Measurements from ENCODE around the gene ABCC4.

Gene ABCC4

GRCh38 chr13:95304453-95304852, 3.2 kb upstream of the ABCC4 start:
- DNase-seq (ENCODE audit: extremely low spot score): no peak
- TF ChIP-seq CTBP1 (IDR thresholded peaks at IDR 0.05; ENCODE audit: borderline replicate concordance) (no peak), LEF1 (IDR thresholded peaks at IDR 0.05; ENCODE audit: borderline replicate concordance) (no peak), ZNF384 (IDR thresholded peaks at IDR 0.05) (no peak), ELF4 (IDR thresholded peaks at IDR 0.05) (no peak), HDGF (IDR thresholded peaks at IDR 0.05; ENCODE audit: borderline replicate concordance) (no peak), FOXA1 (IDR thresholded peaks at IDR 0.05) (no peak), FOXM1 (IDR thresholded peaks at IDR 0.05; ENCODE audit: borderline replicate concordance) (no peak)
- POLR2A ChIA-PET: no interaction called here
- CTCF ChIA-PET: interaction anchor here (0.6 kb wide), 1 partner anchor 76 kb away, joined by 8 read pairs; no protein-coding TSS in a partner anchor

GRCh38 chr13:95301968-95302393, 730 bp upstream of the ABCC4 start:
- TF ChIP-seq FOXK2 (IDR thresholded peaks at IDR 0.05) (no peak), TARDBP (IDR thresholded peaks at IDR 0.05) (no peak), SUZ12 (IDR thresholded peaks at IDR 0.05) (no peak), CTBP1 (IDR thresholded peaks at IDR 0.05; ENCODE audit: borderline replicate concordance) (no peak), L3MBTL2 (conservative IDR thresholded peaks at IDR 0.05) (peak; percentile 9; the same call in 1 of the 2 replicates)
- DNase-seq (ENCODE audit: extremely low spot score): peak; percentile 45
- POLR2A ChIA-PET: interaction anchor here (0.9 to 1.5 kb wide), 3 partner anchors 32 to 109 kb away, joined by 3 to 4 read pairs (median 3); no protein-coding TSS in a partner anchor
- CTCF ChIA-PET: interaction anchor here (0.9 to 1.3 kb wide), 4 partner anchors 26 to 112 kb away, joined by 3 to 4 read pairs (median 4); no protein-coding TSS in a partner anchor

- ChIA-PET POLR2A (interaction anchor here (0.9 to 1.5 kb wide), 3 partner anchors 31 to 108 kb away, joined by 3 to 4 read pairs (median 3); no protein-coding TSS in a partner anchor), CTCF (interaction anchor here (1.3 kb wide), 1 partner anchor 24 kb away, joined by 4 read pairs; no protein-coding TSS in a partner anchor)
- DNase-seq (ENCODE audit: extremely low spot score): peak; percentile 22
- no peak for TF ChIP-seq CTBP1 (IDR thresholded peaks at IDR 0.05; ENCODE audit: borderline replicate concordance)
- TF ChIP-seq ELF4 (IDR thresholded peaks at IDR 0.05): no peak
- no peak for TF ChIP-seq PKNOX1 (IDR thresholded peaks at IDR 0.05)
- no peak for TF ChIP-seq FOXK2 (IDR thresholded peaks at IDR 0.05)
- TF ChIP-seq HDGF (IDR thresholded peaks at IDR 0.05; ENCODE audit: borderline replicate concordance): no peak
- no peak for TF ChIP-seq NFRKB (IDR thresholded peaks at IDR 0.05)
- TF ChIP-seq SUZ12 (IDR thresholded peaks at IDR 0.05): no peak
- no peak for TF ChIP-seq BHLHE40 (IDR thresholded peaks at IDR 0.05; ENCODE audit: borderline replicate concordance)
- no peak for TF ChIP-seq ZNF384 (IDR thresholded peaks at IDR 0.05)
- no peak for TF ChIP-seq FOXA1 (IDR thresholded peaks at IDR 0.05)
- no peak for TF ChIP-seq ARNT (IDR thresholded peaks at IDR 0.05)
- TF ChIP-seq L3MBTL2 (conservative IDR thresholded peaks at IDR 0.05): no peak
- TF ChIP-seq TARDBP (IDR thresholded peaks at IDR 0.05): no peak
- no peak for TF ChIP-seq LEF1 (IDR thresholded peaks at IDR 0.05; ENCODE audit: borderline replicate concordance)
- TF ChIP-seq SP1 (IDR thresholded peaks at IDR 0.05): no peak
- no peak for TF ChIP-seq FOXM1 (IDR thresholded peaks at IDR 0.05; ENCODE audit: borderline replicate concordance)
Measured at GRCh38 chr13:95300625-95301182, 547 bp downstream of the ABCC4 start.

- no peak for TF ChIP-seq CTBP1 (IDR thresholded peaks at IDR 0.05; ENCODE audit: borderline replicate concordance)
- no peak for TF ChIP-seq ARNT (IDR thresholded peaks at IDR 0.05)
- no peak for TF ChIP-seq NFRKB (IDR thresholded peaks at IDR 0.05)
- no peak for TF ChIP-seq PKNOX1 (IDR thresholded peaks at IDR 0.05)
- TF ChIP-seq SP1 (IDR thresholded peaks at IDR 0.05): no peak
- no peak for TF ChIP-seq LEF1 (IDR thresholded peaks at IDR 0.05; ENCODE audit: borderline replicate concordance)
- TF ChIP-seq SUZ12 (IDR thresholded peaks at IDR 0.05): no peak
- TF ChIP-seq HDGF (IDR thresholded peaks at IDR 0.05; ENCODE audit: borderline replicate concordance): no peak
- no peak for TF ChIP-seq ELF4 (IDR thresholded peaks at IDR 0.05)
- no peak for TF ChIP-seq ZNF384 (IDR thresholded peaks at IDR 0.05)
- TF ChIP-seq FOXK2 (IDR thresholded peaks at IDR 0.05): no peak
- no peak for TF ChIP-seq FOXA1 (IDR thresholded peaks at IDR 0.05)
- no peak for TF ChIP-seq FOXM1 (IDR thresholded peaks at IDR 0.05; ENCODE audit: borderline replicate concordance)
- no peak for TF ChIP-seq TARDBP (IDR thresholded peaks at IDR 0.05)
- ChIA-PET CTCF (interaction anchor here (0.6 to 1.6 kb wide), 5 partner anchors 77 to 1108 kb away, joined by 3 read pairs; no protein-coding TSS in a partner anchor), POLR2A (no interaction called here)
- DNase-seq (ENCODE audit: extremely low spot score): no peak
Measured at GRCh38 chr13:95298971-95299621, 2.2 kb downstream of the ABCC4 start.

GRCh38 chr13:95298169-95298965, 2.9 kb downstream of the ABCC4 start:
- no peak for DNase-seq (ENCODE audit: extremely low spot score)
- no peak for TF ChIP-seq SP1 (IDR thresholded peaks at IDR 0.05)
- TF ChIP-seq HDGF (IDR thresholded peaks at IDR 0.05; ENCODE audit: borderline replicate concordance): no peak
- no peak for TF ChIP-seq CTBP1 (IDR thresholded peaks at IDR 0.05; ENCODE audit: borderline replicate concordance)
- TF ChIP-seq FOXK2 (IDR thresholded peaks at IDR 0.05): no peak
- no peak for TF ChIP-seq BHLHE40 (IDR thresholded peaks at IDR 0.05; ENCODE audit: borderline replicate concordance)
- no peak for TF ChIP-seq LEF1 (IDR thresholded peaks at IDR 0.05; ENCODE audit: borderline replicate concordance)
- no peak for TF ChIP-seq FOXA1 (IDR thresholded peaks at IDR 0.05)
- TF ChIP-seq ELF4 (IDR thresholded peaks at IDR 0.05): no peak
- TF ChIP-seq SUZ12 (IDR thresholded peaks at IDR 0.05): no peak
- TF ChIP-seq L3MBTL2 (conservative IDR thresholded peaks at IDR 0.05): no peak
- TF ChIP-seq NFRKB (IDR thresholded peaks at IDR 0.05): no peak
- no peak for TF ChIP-seq TARDBP (IDR thresholded peaks at IDR 0.05)
- TF ChIP-seq ZNF384 (IDR thresholded peaks at IDR 0.05): no peak
- no peak for TF ChIP-seq ARNT (IDR thresholded peaks at IDR 0.05)
- no peak for TF ChIP-seq PKNOX1 (IDR thresholded peaks at IDR 0.05)
- TF ChIP-seq FOXM1 (IDR thresholded peaks at IDR 0.05; ENCODE audit: borderline replicate concordance): no peak
- CTCF ChIA-PET: interaction anchor here (0.6 to 1.6 kb wide), 4 partner anchors 77 to 1107 kb away, joined by 3 read pairs; no protein-coding TSS in a partner anchor
- POLR2A ChIA-PET: no interaction called here

All from HEK293T (cell line).